ENCODE data around the gene NFIB.

The NFIB gene

GRCh38 chr9:14344053-14344524 lies 30.1 kb upstream of the NFIB start:
- no peak for DNase-seq

GRCh38 chr9:14343261-14344031 lies 29.5 kb upstream of the NFIB start:
- DNase-seq, result no peak

- DNase-seq, result no peak
Observed at GRCh38 chr9:14342736-14343135, 28.8 kb upstream of the NFIB start.

- DNase-seq, result no peak
Observed at GRCh38 chr9:14341437-14342122, 27.6 kb upstream of the NFIB start.

GRCh38 chr9:14340994-14341393 lies 27.1 kb upstream of the NFIB start:
- no peak for DNase-seq

- no peak for DNase-seq
Observed at GRCh38 chr9:14340219-14340873, 26.4 kb upstream of the NFIB start.

- no peak for DNase-seq
Observed at GRCh38 chr9:14339746-14340145, 25.8 kb upstream of the NFIB start.

- no peak for DNase-seq
Observed at GRCh38 chr9:14337615-14338014, 23.7 kb upstream of the NFIB start.

GRCh38 chr9:14336244-14336643 lies 22.3 kb upstream of the NFIB start:
- no peak for DNase-seq

GRCh38 chr9:14331120-14331519 lies 17.2 kb upstream of the NFIB start:
- no peak for DNase-seq

- DNase-seq, result no peak
Observed at GRCh38 chr9:14327036-14327435, 13.1 kb upstream of the NFIB start.

- DNase-seq, result peak; percentile 87
Observed at GRCh38 chr9:14326264-14326826, 12.4 kb upstream of the NFIB start.

- DNase-seq, result no peak
Observed at GRCh38 chr9:14325147-14325546, 11.2 kb upstream of the NFIB start.

GRCh38 chr9:14323985-14324650 lies 10.2 kb upstream of the NFIB start:
- DNase-seq, result no peak

- no peak for DNase-seq
Observed at GRCh38 chr9:14323083-14323971, 9.4 kb upstream of the NFIB start.

GRCh38 chr9:14322211-14323082 lies 8.5 kb upstream of the NFIB start:
- peak; percentile 53 for DNase-seq

- DNase-seq, result no peak
Observed at GRCh38 chr9:14321517-14322130, 7.7 kb upstream of the NFIB start.

GRCh38 chr9:14320271-14321181 lies 6.6 kb upstream of the NFIB start:
- DNase-seq, result no peak

GRCh38 chr9:14318934-14319580 lies 5.1 kb upstream of the NFIB start:
- no peak for DNase-seq

All from NCI-H1436 treated with DMSO at 0.1 percent for 48 hours (cell line).